Measurements from ENCODE around the gene CCDC154. TPM values are rescaled to one million over a fixed set of nuclear protein-coding genes. Genes with fewer than 3 reads are reported as not detected.
A peak's percentile ranks its signal among the peaks of the same experiment; 100 is the strongest.

Gene CCDC154
- total and polyA plus RNA-seq, 2 of the 4 experiments (the other 2 are of a cell fraction), result 0.09 TPM; not detected in 1

GRCh38 chr16:1449201-1449788 is 4.9 kb upstream of the CCDC154 start:
- no peak overlapping the region for H2BK20ac ChIP-seq (ENCODE audit: low read depth, low read length)
- no peak overlapping the region for H2BK120ac ChIP-seq (ENCODE audit: low read depth, low read length)
- DNase-seq (no peak), ATAC-seq (ENCODE audit: low read depth) (no peak)
- H3K9me3 ChIP-seq (ENCODE audit: control insufficient read depth, insufficient read depth, low read length), result no peaks in the 10 kb centered on the region
- H4K8ac ChIP-seq (ENCODE audit: low read depth in 2 of 2, low read length in 2 of 2), result no peak overlapping the region
- H3K23ac ChIP-seq (ENCODE audit: low read depth, low read length), result no peak overlapping the region
- no peak overlapping the region for H2BK15ac ChIP-seq (ENCODE audit: low read depth, low read length)
- peak overlapping the region; percentile 76 for H2AK9ac ChIP-seq (replicated peaks; ENCODE audit: low read depth, low read length, poor library complexity)
- no peaks in the 10 kb centered on the region for H3K79me1 ChIP-seq (ENCODE audit: low read depth in 1 of 2, low read length in 2 of 2)
- no peak overlapping the region for H3K9ac ChIP-seq (ENCODE audit: low read depth, low read length)
- in situ Hi-C loops (cut with MboI; ENCODE audit: low sequenced_read_pairs), result no loop called here
- H3K18ac ChIP-seq (ENCODE audit: low read depth, low read length), result no peak overlapping the region
- H3K4ac ChIP-seq (ENCODE audit: low read depth, low read length), result no peak overlapping the region
- H2AK5ac ChIP-seq (ENCODE audit: low read depth, low read length), result no peak overlapping the region
- CTCF ChIA-PET, result no interaction called here
- BruUV-seq (replicated peaks), result no TSS peak
- no peak overlapping the region for H2BK5ac ChIP-seq (ENCODE audit: low read depth, low read length, poor library complexity, severe bottlenecking)
- H3K56ac ChIP-seq (ENCODE audit: extremely low read depth, insufficient read depth, low read length), result no peak overlapping the region
- no peaks in the 10 kb centered on the region for H4K20me1 ChIP-seq (ENCODE audit: insufficient read depth, low read length)
- no peak overlapping the region for H3K14ac ChIP-seq (replicated peaks; ENCODE audit: low read depth, low read length)
- no peaks in the 10 kb centered on the region for H3K27me3 ChIP-seq (ENCODE audit: control insufficient read depth, insufficient read depth, low read length)
- no peak overlapping the region for H3K27ac ChIP-seq (ENCODE audit: insufficient read depth, low read length)
- H3K9me1 ChIP-seq (ENCODE audit: insufficient read depth, low read length), result no peaks in the 10 kb centered on the region
- POLR2A ChIA-PET (ENCODE audit: unreplicated experiment), result no interaction called here
- dilution Hi-C loops (cut with HindIII; ENCODE audit: low sequenced_read_pairs, unreplicated experiment), result no loop called here
- peaks cover 43% of the 10 kb centered on the region for H3K36me3 ChIP-seq (ENCODE audit: control insufficient read depth, insufficient read depth, low read length)
- H2AFZ ChIP-seq (replicated peaks; ENCODE audit: low read length, poor library complexity), result no peak overlapping the region
- WGBS, 2 experiments (ENCODE audit: extremely low coverage in 2 of 2, insufficient read length in 1 of 2), result 97% methylated on average over 6 of the region's 25 CpGs; no CpG with 5 or more reads in 1 of the 2 experiments
- no peak overlapping the region for H3K4me3 ChIP-seq (ENCODE audit: insufficient read depth, low read depth, low read length)
- intact Hi-C loops (cut with micrococcal nuclease), result no loop called here
- H4K5ac ChIP-seq (ENCODE audit: low read depth, low read length), result no peak overlapping the region
- no peak overlapping the region for H3K4me2 ChIP-seq (ENCODE audit: low read depth, low read length)
- TF ChIP-seq NFE2L2 (IDR thresholded peaks at IDR 0.05; ENCODE audit: low read depth, low read length), result no peak
- no peak for TF ChIP-seq CTCF (conservative IDR thresholded peaks at IDR 0.05; ENCODE audit: low read depth, low read length)
- no peak for TF ChIP-seq MXI1 (IDR thresholded peaks at IDR 0.05; ENCODE audit: borderline replicate concordance, low read depth, low read length)
- no peak for TF ChIP-seq ELK1 (IDR thresholded peaks at IDR 0.05; ENCODE audit: borderline replicate concordance, low read depth, low read length)
- TF ChIP-seq SMC3 (IDR thresholded peaks at IDR 0.05; ENCODE audit: low read depth, low read length), result no peak
- TF ChIP-seq RCOR1 (IDR thresholded peaks at IDR 0.05; ENCODE audit: insufficient replicate concordance, low read length), result no peak
- H4K91ac ChIP-seq (ENCODE audit: insufficient read depth, low read depth, low read length), result no peak overlapping the region
- H3K4me1 ChIP-seq (ENCODE audit: control insufficient read depth, insufficient read depth, low read length), result no peaks in the 10 kb centered on the region

Data from IMR-90 (cell line).